Liver (tissue), 9 donors: ENCODE measurements around the gene HIVEP3. TPM values are rescaled to one million over a fixed set of nuclear protein-coding genes. Genes with fewer than 3 reads are reported as not detected.

Experiments used
- DNase-seq: peaks from one replicate; pipeline ENCODE4 v3.0.0-alpha.2; 2017; ENCODE audit warnings: low spot score
- H3K27ac ChIP-seq, 2 donors: one replicate each; pipeline ENCODE4 v1.7.0; 2013; ENCODE audit warnings: inconsistent platforms in 2 of 2, low read length in 2 of 2, control low read depth in 1 of 2, low read depth in 1 of 2, mild to moderate bottlenecking in 1 of 2
- H3K27me3 ChIP-seq, 4 donors: one replicate each; pipeline versions ENCODE4 v1.6.1 to v1.7.0; 2013; ENCODE audit warnings: low read length in 3 of 4, inconsistent platforms in 1 of 4, mild to moderate bottlenecking in 1 of 4, moderate library complexity in 1 of 4; ENCODE audit not compliant: control insufficient read depth in 4 of 4, insufficient read depth in 4 of 4
- H3K36me3 ChIP-seq, 4 donors: one replicate each; pipeline versions ENCODE4 v1.6.1 to v1.7.0; 2013; ENCODE audit warnings: low read length in 3 of 4, mild to moderate bottlenecking in 3 of 4, low read depth in 1 of 4, moderate library complexity in 1 of 4; ENCODE audit not compliant: control insufficient read depth in 4 of 4, insufficient read depth in 3 of 4
- H3K4me1 ChIP-seq, 4 donors: one replicate each; pipeline versions ENCODE4 v1.6.1 to v1.7.0; 2013; ENCODE audit warnings: low read length in 3 of 4, mild to moderate bottlenecking in 3 of 4, moderate library complexity in 1 of 4; ENCODE audit not compliant: control insufficient read depth in 4 of 4, insufficient read depth in 4 of 4
- H3K4me3 ChIP-seq, 3 donors: one replicate each; pipeline versions ENCODE4 v1.6.1 to v1.7.0; 2013; ENCODE audit warnings: low read length in 3 of 3, control low read depth in 1 of 3, low read depth in 1 of 3, mild to moderate bottlenecking in 1 of 3
- H3K9ac ChIP-seq, 2 donors: one replicate each; pipeline ENCODE4 v1.7.0; 2013; ENCODE audit warnings: low read length in 2 of 2, mild to moderate bottlenecking in 2 of 2, moderate library complexity in 2 of 2, control low read depth in 1 of 2, low read depth in 1 of 2
- H3K9me3 ChIP-seq, 4 donors: one replicate each; pipeline versions ENCODE4 v1.6.1 to v1.7.0; 2013; ENCODE audit warnings: low read length in 3 of 4; ENCODE audit not compliant: control insufficient read depth in 4 of 4
- EGR1 ChIP-seq, 2 donors: IDR thresholded peaks; 2 replicates each; pipeline ENCODE4 v1.6.1; 2016 to 2018; ENCODE audit warnings: antibody characterized with exemption in 2 of 2, low read depth in 2 of 2
- FOXA1 ChIP-seq: IDR thresholded peaks from 2 replicates; pipeline ENCODE4 v1.6.1; 2016; ENCODE audit warnings: antibody characterized with exemption
- FOXA2 ChIP-seq: IDR thresholded peaks from 2 replicates; pipeline ENCODE4 v1.6.1; 2016; ENCODE audit warnings: antibody characterized with exemption
- GABPA ChIP-seq, 2 donors: IDR thresholded peaks in 1 of 2; conservative IDR thresholded peaks in 1 of 2; 2 replicates each; pipeline ENCODE4 v1.6.1; 2016; ENCODE audit warnings: antibody characterized with exemption in 2 of 2, mild to moderate bottlenecking in 1 of 2, moderate library complexity in 1 of 2
- HNF4A ChIP-seq, 2 donors: conservative IDR thresholded peaks; 2 replicates each; pipeline ENCODE4 v1.6.1; 2016; ENCODE audit warnings: antibody characterized with exemption in 2 of 2, mild to moderate bottlenecking in 2 of 2
- HNF4G ChIP-seq: IDR thresholded peaks from 2 replicates; pipeline ENCODE4 v1.6.1; 2016; ENCODE audit warnings: antibody characterized with exemption
- JUND ChIP-seq, 2 donors: IDR thresholded peaks; 2 replicates each; pipeline ENCODE4 v1.6.1; 2016; ENCODE audit warnings: antibody characterized with exemption in 2 of 2
- NR2F2 ChIP-seq: IDR thresholded peaks from 2 replicates; pipeline ENCODE4 v1.6.1; 2016; ENCODE audit warnings: antibody characterized with exemption
- RAD21 ChIP-seq, 2 donors: IDR thresholded peaks; 2 replicates each; pipeline ENCODE4 v1.6.1; 2016; ENCODE audit warnings: antibody characterized with exemption in 2 of 2, mild to moderate bottlenecking in 2 of 2
- RXRA ChIP-seq, 2 donors: IDR thresholded peaks; 2 replicates each; pipeline ENCODE4 v1.6.1; 2017 to 2018; ENCODE audit warnings: antibody characterized with exemption in 2 of 2, mild to moderate bottlenecking in 1 of 2
- SP1 ChIP-seq: IDR thresholded peaks from 2 replicates; pipeline ENCODE4 v1.6.1; 2018; ENCODE audit warnings: antibody characterized with exemption, mild to moderate bottlenecking
- TAF1 ChIP-seq: conservative IDR thresholded peaks from 2 replicates; pipeline ENCODE4 v1.6.1; 2016; ENCODE audit warnings: antibody characterized with exemption, mild to moderate bottlenecking
- YY1 ChIP-seq: IDR thresholded peaks from 2 replicates; pipeline ENCODE4 v1.6.1; 2016; ENCODE audit warnings: antibody characterized with exemption, mild to moderate bottlenecking
- WGBS: extraction: QIAGEN DNeasy Blood & Tissue Kit; methylation state at CpG from one replicate; pipeline ENCODE4 v1.1.7; 2013; 5-methylcytosine and 5-hydroxymethylcytosine counted together
- polyA plus RNA-seq, 2 donors: library from polyadenylated mRNA; stranded (reverse) in 1 of 2; unstranded in 1 of 2; fragments of 200-250 nt in 1 of 2; fragments of >200 nt in 1 of 2; fragmentation: Nextera tagmentation in 1 of 2; extraction: Ambion mirVana in 1 of 2; gene quantifications; one replicate each; pipeline versions ENCODE4 v1.2.1 to v1.2.3, GENCODE V29; 2013 to 2015
- total RNA-seq, 2 donors: library from RNA; depleted of rRNA; stranded (reverse); fragments of >200 nt; gene quantifications; one replicate each; pipeline ENCODE4 v1.2.3, GENCODE V29; 2014
- TF ChIP-seq, protein P1 (sequence below): IDR thresholded peaks from 2 replicates; pipeline ENCODE4 v1.6.1; 2016; ENCODE audit warnings: antibody characterized with exemption
- TF ChIP-seq, protein P2 (sequence below): fragments of 150-350 bp; IDR thresholded peaks from 2 replicates; pipeline ENCODE4 v1.5.1; 2017; ENCODE audit warnings: improper control_type of control experiment, low read depth, low read length; ENCODE audit not compliant: missing input control
- TF ChIP-seq, protein P3 (sequence below): IDR thresholded peaks from 2 replicates; pipeline ENCODE4 v1.6.1; 2016; ENCODE audit warnings: antibody characterized with exemption
- TF ChIP-seq, protein P4 (sequence below): IDR thresholded peaks from 2 replicates; pipeline ENCODE4 v1.6.1; 2016; ENCODE audit warnings: antibody characterized with exemption, mild to moderate bottlenecking
- TF ChIP-seq, protein P5 (sequence below): IDR thresholded peaks from 2 replicates; pipeline ENCODE4 v1.6.1; 2016; ENCODE audit warnings: antibody characterized with exemption
- donor health status: healthy.
- donor health status: healthy.
- donor health status: healthy.
- donor health status: healthy.
- donor health status: healthy.

The HIVEP3 gene
- total and polyA plus RNA-seq, 4 donors = 0.93 to 1.6 (median 1.4) TPM

DNA sequence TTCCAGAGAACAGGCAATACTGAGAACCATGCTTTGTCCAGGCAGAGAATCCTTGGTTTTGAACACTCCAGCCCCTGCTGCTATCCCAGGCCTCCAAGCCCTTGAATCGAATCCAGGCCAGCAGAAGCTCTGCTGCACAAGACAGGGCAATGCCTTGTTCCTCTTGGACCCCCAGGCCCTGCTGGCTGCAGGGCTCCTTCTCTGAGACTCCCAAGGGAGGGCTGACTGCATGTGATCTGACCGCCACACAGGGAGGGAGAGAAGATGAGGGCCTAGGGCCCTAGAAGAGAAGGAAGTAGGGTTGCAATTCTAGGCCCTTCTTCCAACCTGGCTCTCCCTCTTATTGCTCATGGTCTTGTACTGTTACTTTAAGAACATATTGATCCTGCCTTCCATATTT, 273.7 kb downstream of the HIVEP3 start:
- peaks cover 0 to 2% (median 0%) of the 10 kb centered on the region in 4 donors for H3K4me1 ChIP-seq
- H3K27me3 ChIP-seq = no peaks in the 10 kb centered on the region
- H3K9me3 ChIP-seq = no peaks in the 10 kb centered on the region
- no peaks in the 10 kb centered on the region for H3K36me3 ChIP-seq
- no peak overlapping the region for H3K9ac ChIP-seq
- H3K27ac ChIP-seq = no peak overlapping the region
- TF ChIP-seq, protein P1, sequence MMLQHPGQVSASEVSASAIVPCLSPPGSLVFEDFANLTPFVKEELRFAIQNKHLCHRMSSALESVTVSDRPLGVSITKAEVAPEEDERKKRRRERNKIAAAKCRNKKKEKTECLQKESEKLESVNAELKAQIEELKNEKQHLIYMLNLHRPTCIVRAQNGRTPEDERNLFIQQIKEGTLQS = no peak
- TF ChIP-seq GABPA (IDR thresholded peaks at IDR 0.05 in 1 of 2, conservative IDR thresholded peaks at IDR 0.05 in 1 of 2) = no peak
- no peak for TF ChIP-seq SP1
- no peak for TF ChIP-seq EGR1 (IDR thresholded peaks at IDR 0.05; ENCODE audit: low read depth in 2 of 2)
- TF ChIP-seq, protein P2, sequence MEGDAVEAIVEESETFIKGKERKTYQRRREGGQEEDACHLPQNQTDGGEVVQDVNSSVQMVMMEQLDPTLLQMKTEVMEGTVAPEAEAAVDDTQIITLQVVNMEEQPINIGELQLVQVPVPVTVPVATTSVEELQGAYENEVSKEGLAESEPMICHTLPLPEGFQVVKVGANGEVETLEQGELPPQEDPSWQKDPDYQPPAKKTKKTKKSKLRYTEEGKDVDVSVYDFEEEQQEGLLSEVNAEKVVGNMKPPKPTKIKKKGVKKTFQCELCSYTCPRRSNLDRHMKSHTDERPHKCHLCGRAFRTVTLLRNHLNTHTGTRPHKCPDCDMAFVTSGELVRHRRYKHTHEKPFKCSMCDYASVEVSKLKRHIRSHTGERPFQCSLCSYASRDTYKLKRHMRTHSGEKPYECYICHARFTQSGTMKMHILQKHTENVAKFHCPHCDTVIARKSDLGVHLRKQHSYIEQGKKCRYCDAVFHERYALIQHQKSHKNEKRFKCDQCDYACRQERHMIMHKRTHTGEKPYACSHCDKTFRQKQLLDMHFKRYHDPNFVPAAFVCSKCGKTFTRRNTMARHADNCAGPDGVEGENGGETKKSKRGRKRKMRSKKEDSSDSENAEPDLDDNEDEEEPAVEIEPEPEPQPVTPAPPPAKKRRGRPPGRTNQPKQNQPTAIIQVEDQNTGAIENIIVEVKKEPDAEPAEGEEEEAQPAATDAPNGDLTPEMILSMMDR = no peak
- no peak for TF ChIP-seq HNF4G
- no peak for TF ChIP-seq JUND (IDR thresholded peaks at IDR 0.05)
- TF ChIP-seq, protein P3, sequence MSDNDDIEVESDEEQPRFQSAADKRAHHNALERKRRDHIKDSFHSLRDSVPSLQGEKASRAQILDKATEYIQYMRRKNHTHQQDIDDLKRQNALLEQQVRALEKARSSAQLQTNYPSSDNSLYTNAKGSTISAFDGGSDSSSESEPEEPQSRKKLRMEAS = no peak
- no peak for TF ChIP-seq HNF4A (conservative IDR thresholded peaks at IDR 0.05)
- TF ChIP-seq RAD21 (IDR thresholded peaks at IDR 0.05) = no peak
- no peak for TF ChIP-seq RXRA (IDR thresholded peaks at IDR 0.05)
- TF ChIP-seq, protein P4, sequence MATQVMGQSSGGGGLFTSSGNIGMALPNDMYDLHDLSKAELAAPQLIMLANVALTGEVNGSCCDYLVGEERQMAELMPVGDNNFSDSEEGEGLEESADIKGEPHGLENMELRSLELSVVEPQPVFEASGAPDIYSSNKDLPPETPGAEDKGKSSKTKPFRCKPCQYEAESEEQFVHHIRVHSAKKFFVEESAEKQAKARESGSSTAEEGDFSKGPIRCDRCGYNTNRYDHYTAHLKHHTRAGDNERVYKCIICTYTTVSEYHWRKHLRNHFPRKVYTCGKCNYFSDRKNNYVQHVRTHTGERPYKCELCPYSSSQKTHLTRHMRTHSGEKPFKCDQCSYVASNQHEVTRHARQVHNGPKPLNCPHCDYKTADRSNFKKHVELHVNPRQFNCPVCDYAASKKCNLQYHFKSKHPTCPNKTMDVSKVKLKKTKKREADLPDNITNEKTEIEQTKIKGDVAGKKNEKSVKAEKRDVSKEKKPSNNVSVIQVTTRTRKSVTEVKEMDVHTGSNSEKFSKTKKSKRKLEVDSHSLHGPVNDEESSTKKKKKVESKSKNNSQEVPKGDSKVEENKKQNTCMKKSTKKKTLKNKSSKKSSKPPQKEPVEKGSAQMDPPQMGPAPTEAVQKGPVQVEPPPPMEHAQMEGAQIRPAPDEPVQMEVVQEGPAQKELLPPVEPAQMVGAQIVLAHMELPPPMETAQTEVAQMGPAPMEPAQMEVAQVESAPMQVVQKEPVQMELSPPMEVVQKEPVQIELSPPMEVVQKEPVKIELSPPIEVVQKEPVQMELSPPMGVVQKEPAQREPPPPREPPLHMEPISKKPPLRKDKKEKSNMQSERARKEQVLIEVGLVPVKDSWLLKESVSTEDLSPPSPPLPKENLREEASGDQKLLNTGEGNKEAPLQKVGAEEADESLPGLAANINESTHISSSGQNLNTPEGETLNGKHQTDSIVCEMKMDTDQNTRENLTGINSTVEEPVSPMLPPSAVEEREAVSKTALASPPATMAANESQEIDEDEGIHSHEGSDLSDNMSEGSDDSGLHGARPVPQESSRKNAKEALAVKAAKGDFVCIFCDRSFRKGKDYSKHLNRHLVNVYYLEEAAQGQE = no peak
- no peak for TF ChIP-seq FOXA1
- TF ChIP-seq NR2F2 = no peak
- no peak for TF ChIP-seq TAF1
- no peak for TF ChIP-seq YY1
- no peak for TF ChIP-seq FOXA2
- TF ChIP-seq, protein P5, sequence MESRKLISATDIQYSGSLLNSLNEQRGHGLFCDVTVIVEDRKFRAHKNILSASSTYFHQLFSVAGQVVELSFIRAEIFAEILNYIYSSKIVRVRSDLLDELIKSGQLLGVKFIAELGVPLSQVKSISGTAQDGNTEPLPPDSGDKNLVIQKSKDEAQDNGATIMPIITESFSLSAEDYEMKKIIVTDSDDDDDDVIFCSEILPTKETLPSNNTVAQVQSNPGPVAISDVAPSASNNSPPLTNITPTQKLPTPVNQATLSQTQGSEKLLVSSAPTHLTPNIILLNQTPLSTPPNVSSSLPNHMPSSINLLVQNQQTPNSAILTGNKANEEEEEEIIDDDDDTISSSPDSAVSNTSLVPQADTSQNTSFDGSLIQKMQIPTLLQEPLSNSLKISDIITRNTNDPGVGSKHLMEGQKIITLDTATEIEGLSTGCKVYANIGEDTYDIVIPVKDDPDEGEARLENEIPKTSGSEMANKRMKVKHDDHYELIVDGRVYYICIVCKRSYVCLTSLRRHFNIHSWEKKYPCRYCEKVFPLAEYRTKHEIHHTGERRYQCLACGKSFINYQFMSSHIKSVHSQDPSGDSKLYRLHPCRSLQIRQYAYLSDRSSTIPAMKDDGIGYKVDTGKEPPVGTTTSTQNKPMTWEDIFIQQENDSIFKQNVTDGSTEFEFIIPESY = no peak
- no peak overlapping the region for H3K4me3 ChIP-seq
- WGBS = 93% methylated on average over 2 of the region's 2 CpGs
- no peak for DNase-seq
